PC-3 (cell line): ENCODE measurements around the gene TRDN. TPM values are rescaled to one million over a fixed set of nuclear protein-coding genes. Genes with fewer than 3 reads are reported as not detected.

Source experiments
- ATAC-seq: fragments of 200-7000 bp; cut with Tn5 transposase; 2 replicates; pipeline ENCODE4 v1.9.1; 2020; ENCODE audit warnings: mild to moderate bottlenecking, moderate library complexity
- BruUV-seq: library from RNA; stranded (reverse); fragments of 400-500 nt; replicated peaks from 2 replicates; lab custom pipeline; 2021; lab: Mats Ljungman, UMichigan
- CTCF ChIA-PET: fragments of 300-600 bp; sonication (Branson Sonifier 250); formaldehyde crosslinking; loops from one replicate; lab custom pipeline; 2022; ENCODE audit warnings: antibody characterized with exemption; lab: Charles Lee
- POLR2A ChIA-PET: fragments of 300-600 bp; sonication (Branson Sonifier 250); formaldehyde crosslinking; loops from one replicate; lab custom pipeline; 2022; ENCODE audit warnings: antibody characterized with exemption; ENCODE audit not compliant: unreplicated experiment; lab: Charles Lee
- DNase-seq: peaks from one replicate; pipeline ENCODE4 v3.0.0-alpha.2; 2015
- H2AFZ ChIP-seq: fragments of 300-600 bp; sonication (generic); 2 replicates; pipeline ENCODE4 v1.6.0; 2016; ENCODE audit warnings: antibody characterized with exemption, low read length
- H3F3A ChIP-seq: fragments of 300-600 bp; sonication (generic); one replicate; pipeline ENCODE4 v1.6.0; 2017; ENCODE audit warnings: antibody characterized with exemption, low read length, control low read depth, mild to moderate bottlenecking; ENCODE audit not compliant: unreplicated experiment
- H3K27ac ChIP-seq: fragments of 300-600 bp; sonication (generic); 2 replicates; pipeline ENCODE4 v1.5.1; 2016; ENCODE audit warnings: mild to moderate bottlenecking, low read length
- H3K27me3 ChIP-seq: fragments of 300-600 bp; sonication (generic); 2 replicates; pipeline ENCODE4 v1.6.1; 2016; ENCODE audit warnings: low read length, mixed read lengths
- H3K36me3 ChIP-seq: fragments of 300-600 bp; sonication (generic); 2 replicates; pipeline ENCODE4 v1.6.1; 2016; ENCODE audit warnings: low read depth, mixed run types, low read length, mixed read lengths
- H3K4me1 ChIP-seq: fragments of 300-600 bp; sonication (generic); 2 replicates; pipeline ENCODE4 v1.5.1; 2016; ENCODE audit warnings: low read length; ENCODE audit not compliant: insufficient read depth
- H3K4me2 ChIP-seq: fragments of 300-600 bp; sonication (generic); 2 replicates; pipeline ENCODE4 v1.6.0; 2016; ENCODE audit warnings: low read length
- H3K4me3 ChIP-seq: fragments of 300-600 bp; sonication (generic); 2 replicates; pipeline ENCODE4 v1.5.1; 2016; ENCODE audit warnings: mild to moderate bottlenecking, low read length, mixed read lengths
- H3K79me2 ChIP-seq: fragments of 300-600 bp; sonication (generic); 2 replicates; pipeline ENCODE4 v1.6.1; 2017; ENCODE audit warnings: low read length, mixed read lengths
- H3K9ac ChIP-seq: fragments of 300-600 bp; sonication (generic); 2 replicates; pipeline ENCODE4 v1.6.0; 2016; ENCODE audit warnings: mild to moderate bottlenecking, low read length
- H3K9me2 ChIP-seq: fragments of 300-600 bp; sonication (generic); replicated peaks from 2 replicates; pipeline ENCODE4 v1.6.1; 2016; ENCODE audit warnings: mixed run types, low read length, mixed read lengths
- H3K9me3 ChIP-seq: fragments of 300-600 bp; sonication (generic); 2 replicates; pipeline ENCODE4 v1.6.1; 2016; ENCODE audit warnings: low read length, mixed read lengths
- H4K20me1 ChIP-seq: fragments of 300-600 bp; sonication (generic); 2 replicates; pipeline ENCODE4 v1.6.1; 2016; ENCODE audit warnings: low read length, mixed read lengths
- EZH2 ChIP-seq: fragments of 300-600 bp; sonication (generic); IDR thresholded peaks from one replicate; pipeline ENCODE4 v1.6.1; 2017; ENCODE audit warnings: antibody characterized with exemption, mild to moderate bottlenecking, low read length; ENCODE audit not compliant: unreplicated experiment
- EZH2phosphoT487 ChIP-seq: fragments of 300-600 bp; sonication (generic); IDR thresholded peaks from 2 replicates; pipeline ENCODE4 v1.6.1; 2018; ENCODE audit warnings: mild to moderate bottlenecking, antibody characterized with exemption, low read length, borderline replicate concordance
- intact Hi-C: fragments of 100-400 bp; cut with micrococcal nuclease; formaldehyde crosslinking; loops from 2 replicates; pipeline ENCODE4 v1.9.0; 2023
- total RNA-seq: library from RNA; depleted of rRNA; stranded (reverse); fragments of >200 nt; gene quantifications from 2 replicates; pipeline ENCODE4 v1.2.3, GENCODE V29; 2014
- TF ChIP-seq, protein P1 (sequence below): fragments of 300-600 bp; sonication (generic); conservative IDR thresholded peaks from 2 replicates; pipeline ENCODE4 v1.5.1; 2017; ENCODE audit warnings: antibody characterized with exemption, low read depth, mild to moderate bottlenecking, low read length

The TRDN gene
- total RNA-seq, 1 experiment from 2014 or later: not detected

DNA sequence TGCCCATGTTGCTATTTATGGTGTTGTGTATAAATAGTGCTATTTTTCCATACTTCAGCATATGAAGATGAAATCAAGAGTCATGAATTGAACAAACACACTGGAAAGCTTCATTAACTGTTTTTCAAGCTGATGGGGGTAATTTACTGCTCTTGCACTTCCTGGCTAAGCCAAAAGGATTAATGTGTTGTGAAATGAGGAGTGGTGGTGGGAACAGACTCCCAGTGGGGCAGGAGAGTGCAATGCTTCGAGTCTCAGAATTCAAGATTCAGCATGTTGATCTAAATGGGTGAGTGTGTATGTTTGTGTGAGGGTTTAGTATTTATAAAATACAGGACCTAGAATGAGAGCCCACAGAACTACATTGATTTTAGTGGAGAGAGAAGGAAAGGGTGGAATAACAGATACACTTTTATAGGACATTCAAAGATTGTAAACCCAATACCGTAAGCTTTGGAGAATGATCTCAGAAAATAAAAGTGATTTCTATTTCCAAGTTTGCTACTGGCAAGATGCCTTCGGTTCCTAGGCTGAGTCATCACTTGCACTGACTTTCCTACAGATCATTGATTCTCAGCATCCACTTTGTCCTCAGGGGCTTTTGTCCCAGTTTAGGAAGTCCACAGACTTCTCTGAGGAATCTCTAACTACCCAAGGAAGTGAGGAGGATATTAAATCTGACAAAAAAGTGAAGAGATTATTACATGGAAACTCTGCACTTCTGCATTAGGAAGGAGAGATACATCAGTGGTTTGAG lies 303.6 kb downstream of the TRDN start:
- ChIA-PET POLR2A (no interaction called here), CTCF (no interaction called here)
- no peak for DNase-seq

DNA sequence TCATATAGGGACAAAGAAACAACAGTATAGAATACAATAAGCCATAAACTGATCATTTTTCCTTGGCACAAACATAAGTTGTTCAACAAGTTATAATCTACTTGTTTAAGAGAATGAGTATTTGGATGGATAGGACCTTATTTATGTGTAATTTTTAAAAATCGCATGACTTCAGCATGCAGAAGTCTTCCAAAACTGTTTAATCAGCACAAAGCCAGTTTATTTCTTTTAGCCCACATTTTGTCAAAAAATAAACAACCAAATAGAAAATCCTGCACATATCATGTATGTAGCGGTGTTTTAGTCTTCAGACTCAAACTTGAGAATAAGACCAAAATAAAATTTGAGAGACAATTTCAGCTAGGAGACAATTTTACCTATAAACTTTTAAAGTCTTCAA lies 304.7 kb downstream of the TRDN start:
- DNase-seq (no peak), ATAC-seq (no peak)
- no peak overlapping the region for H3K27ac ChIP-seq
- no peaks in the 10 kb centered on the region for H3K9me3 ChIP-seq
- H3K4me2 ChIP-seq: no peak overlapping the region
- H4K20me1 ChIP-seq: no peaks in the 10 kb centered on the region
- H3F3A ChIP-seq: no peaks in the 10 kb centered on the region
- no peak overlapping the region for H3K4me3 ChIP-seq
- no peaks in the 10 kb centered on the region for H3K36me3 ChIP-seq
- BruUV-seq: no TSS peak
- CTCF ChIA-PET: no interaction called here
- no peaks in the 10 kb centered on the region for H3K79me2 ChIP-seq
- TF ChIP-seq EZH2 (no peak), EZH2phosphoT487 (no peak)
- TF ChIP-seq, protein P1, sequence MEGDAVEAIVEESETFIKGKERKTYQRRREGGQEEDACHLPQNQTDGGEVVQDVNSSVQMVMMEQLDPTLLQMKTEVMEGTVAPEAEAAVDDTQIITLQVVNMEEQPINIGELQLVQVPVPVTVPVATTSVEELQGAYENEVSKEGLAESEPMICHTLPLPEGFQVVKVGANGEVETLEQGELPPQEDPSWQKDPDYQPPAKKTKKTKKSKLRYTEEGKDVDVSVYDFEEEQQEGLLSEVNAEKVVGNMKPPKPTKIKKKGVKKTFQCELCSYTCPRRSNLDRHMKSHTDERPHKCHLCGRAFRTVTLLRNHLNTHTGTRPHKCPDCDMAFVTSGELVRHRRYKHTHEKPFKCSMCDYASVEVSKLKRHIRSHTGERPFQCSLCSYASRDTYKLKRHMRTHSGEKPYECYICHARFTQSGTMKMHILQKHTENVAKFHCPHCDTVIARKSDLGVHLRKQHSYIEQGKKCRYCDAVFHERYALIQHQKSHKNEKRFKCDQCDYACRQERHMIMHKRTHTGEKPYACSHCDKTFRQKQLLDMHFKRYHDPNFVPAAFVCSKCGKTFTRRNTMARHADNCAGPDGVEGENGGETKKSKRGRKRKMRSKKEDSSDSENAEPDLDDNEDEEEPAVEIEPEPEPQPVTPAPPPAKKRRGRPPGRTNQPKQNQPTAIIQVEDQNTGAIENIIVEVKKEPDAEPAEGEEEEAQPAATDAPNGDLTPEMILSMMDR: no peak
- intact Hi-C loops: no loop called here
- H2AFZ ChIP-seq: no peak overlapping the region
- no peak overlapping the region for H3K9ac ChIP-seq
- no peaks in the 10 kb centered on the region for H3K4me1 ChIP-seq
- POLR2A ChIA-PET: no interaction called here
- no peaks in the 10 kb centered on the region for H3K27me3 ChIP-seq
- no peaks in the 10 kb centered on the region for H3K9me2 ChIP-seq

More for the DNA sequence above, 303.6 kb downstream of the TRDN start:
- no peaks in the 10 kb centered on the region for H3K36me3 ChIP-seq
- no peaks in the 10 kb centered on the region for H3K79me2 ChIP-seq
- no peak for TF ChIP-seq EZH2
- TF ChIP-seq, protein P1: no peak
- TF ChIP-seq EZH2phosphoT487: no peak
- intact Hi-C loops: no loop called here
- no peaks in the 10 kb centered on the region for H3K27me3 ChIP-seq
- H4K20me1 ChIP-seq: no peaks in the 10 kb centered on the region
- no peak overlapping the region for H3K4me3 ChIP-seq
- no peak overlapping the region for H2AFZ ChIP-seq
- H3K4me1 ChIP-seq: no peaks in the 10 kb centered on the region
- H3K4me2 ChIP-seq: no peak overlapping the region
- no peak overlapping the region for H3K9ac ChIP-seq
- no TSS peak for BruUV-seq
- no peak for ATAC-seq
- H3K9me3 ChIP-seq: no peaks in the 10 kb centered on the region
- no peak overlapping the region for H3K27ac ChIP-seq
- no peaks in the 10 kb centered on the region for H3F3A ChIP-seq
- no peaks in the 10 kb centered on the region for H3K9me2 ChIP-seq

DNA sequence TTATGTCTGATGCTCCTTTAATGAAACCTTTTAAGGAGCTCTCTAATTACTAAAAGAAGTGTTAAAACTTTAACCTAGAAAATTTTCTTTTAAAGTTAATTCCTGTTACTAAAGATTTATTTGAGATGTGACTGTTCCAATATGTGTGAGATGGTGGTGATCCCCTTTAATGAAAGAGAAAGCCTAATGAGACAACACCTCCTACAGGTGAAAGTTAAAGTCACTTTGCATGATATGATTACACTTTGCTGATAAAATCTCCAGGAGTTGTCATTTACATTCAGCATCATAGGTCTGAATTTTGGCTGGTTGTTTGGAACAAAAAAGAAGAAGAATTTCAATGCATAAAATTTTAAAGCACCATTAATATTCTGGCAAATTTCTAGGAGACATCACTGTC lies 307.4 kb downstream of the TRDN start:
- no peaks in the 10 kb centered on the region for H4K20me1 ChIP-seq
- ChIA-PET CTCF (no interaction called here), POLR2A (no interaction called here)
- TF ChIP-seq EZH2 (no peak), EZH2phosphoT487 (no peak)
- TF ChIP-seq, protein P1: no peak
- no peaks in the 10 kb centered on the region for H3K79me2 ChIP-seq
- H3K4me2 ChIP-seq: no peak overlapping the region
- intact Hi-C loops: no loop called here
- H3K36me3 ChIP-seq: no peaks in the 10 kb centered on the region
- H3K9ac ChIP-seq: no peak overlapping the region
- H3K27me3 ChIP-seq: no peaks in the 10 kb centered on the region
- ATAC-seq (no peak), DNase-seq (no peak)
- no peaks in the 10 kb centered on the region for H3F3A ChIP-seq
- no peak overlapping the region for H2AFZ ChIP-seq
- no peaks in the 10 kb centered on the region for H3K4me1 ChIP-seq
- no TSS peak for BruUV-seq
- H3K9me2 ChIP-seq: no peaks in the 10 kb centered on the region
- H3K9me3 ChIP-seq: no peaks in the 10 kb centered on the region
- H3K27ac ChIP-seq: no peak overlapping the region
- no peak overlapping the region for H3K4me3 ChIP-seq
